ENCODE results near the gene SFTA2. TPM values are rescaled to one million over a fixed set of nuclear protein-coding genes. Genes with fewer than 3 reads are reported as not detected.
A peak's percentile ranks its signal among the peaks of the same experiment; 100 is the strongest.

The SFTA2 gene
- total and polyA plus RNA-seq, 9 of the 15 experiments (the other 6 are each of a cell fraction or from before 2014, with no cell fraction given): not detected

- DNase-seq (ENCODE audit: extremely low read depth in 1 of 4, low spot score in 3 of 4): no peak
- no peaks in the 10 kb centered on the region for H3K9me3 ChIP-seq (replicated peaks; ENCODE audit: control insufficient read depth, insufficient read depth, low read depth, low read length)
- H3K9ac ChIP-seq (ENCODE audit: insufficient read depth in 1 of 2, low read depth in 2 of 2, low read length in 2 of 2): peak overlapping the region in 1 of 2 experiments; percentile 22; a peak in 1 of 4 replicates
- peak overlapping the region; percentile 30; the same call in 1 of the 2 replicates for H2AFZ ChIP-seq (ENCODE audit: low read depth, low read length)
- H3K36me3 ChIP-seq (ENCODE audit: control insufficient read depth, insufficient read depth, low read length): peaks cover 78% of the 10 kb centered on the region
- H3K4me2 ChIP-seq (ENCODE audit: insufficient read depth, low read length): no peak overlapping the region
- ChIA-PET CTCF (ENCODE audit: low intra/inter-chr PET ratio) (interaction anchor here (0.7 to 3.7 kb wide), 8 partner anchors 85 to 433 kb away, joined by 3 to 34 read pairs (median 5); no protein-coding TSS in a partner anchor), POLR2A (interaction anchor here (0.6 to 3.5 kb wide), 16 partner anchors 9 to 616 kb away, joined by 3 to 11 read pairs (median 3); no protein-coding TSS in a partner anchor)
- peaks cover 21 to 32% of the 10 kb centered on the region in 2 experiments for H3K4me1 ChIP-seq (replicated peaks in 1 of 2; ENCODE audit: control insufficient read depth in 2 of 2, insufficient read depth in 2 of 2, low read length in 2 of 2)
- in situ Hi-C loops (cut with MboI): loop anchor here (10.0 kb wide), 1 partner anchor 461 kb away; no protein-coding TSS in a partner anchor
- H3K27ac ChIP-seq (ENCODE audit: extremely low read depth, low read depth, low read length): no peak overlapping the region
- 74% methylated on average over 22 of the region's 31 CpGs for WGBS (ENCODE audit: insufficient coverage, low coverage, missing lambda C conversion rate)
- FAIRE-seq: no peak
- no TSS peak for BruUV-seq (replicated peaks)
- peaks cover 15% of the 10 kb centered on the region for H3K79me2 ChIP-seq (ENCODE audit: control insufficient read depth, insufficient read depth, low read length)
- ATAC-seq: no peak
- intact Hi-C loops (cut with micrococcal nuclease): loop anchor here (1.0 to 2.0 kb wide), 3 partner anchors 37 to 129 kb away; no protein-coding TSS in a partner anchor
- H3K4me3 ChIP-seq: no peak overlapping the region
- no peaks in the 10 kb centered on the region for H4K20me1 ChIP-seq (replicated peaks; ENCODE audit: control insufficient read depth, insufficient read depth, low read length)
- H3K27me3 ChIP-seq (ENCODE audit: control insufficient read depth in 2 of 2, insufficient read depth in 2 of 2, low read length in 2 of 2): no peaks in the 10 kb centered on the region
- H3K9me1 ChIP-seq (ENCODE audit: control insufficient read depth, insufficient read depth, low read length): no peaks in the 10 kb centered on the region
- no peak for TF ChIP-seq BRCA1 (IDR thresholded peaks at IDR 0.05)
- TF ChIP-seq BRCA1 (CRISPR knock-in tag; IDR thresholded peaks at IDR 0.05): no peak
- TF ChIP-seq ZNF395 (CRISPR knock-in tag; IDR thresholded peaks at IDR 0.05): 0 out of 2 replicates have a peak, but pooled peaks have one; percentile 25
- 0 out of 2 replicates have a peak, but pooled peaks have one; percentile 2 for TF ChIP-seq ZNF408 (CRISPR knock-in tag; IDR thresholded peaks at IDR 0.05; ENCODE audit: low read depth)
- TF ChIP-seq THRAP3 (IDR thresholded peaks at IDR 0.05; ENCODE audit: borderline replicate concordance): peak; percentile 77; the same call in 1 of the 2 replicates
- TF ChIP-seq CREBBP (IDR thresholded peaks at IDR 0.05; ENCODE audit: low read depth, low read length): no peak
- TF ChIP-seq CREB5 (CRISPR knock-in tag; IDR thresholded peaks at IDR 0.05): no peak
- TF ChIP-seq RBM34 (IDR thresholded peaks at IDR 0.05; ENCODE audit: borderline replicate concordance, insufficient read depth, low read length): no peak
- TF ChIP-seq MBD1 (CRISPR knock-in tag; IDR thresholded peaks at IDR 0.05): peak; percentile 96
- TF ChIP-seq MLLT1 (IDR thresholded peaks at IDR 0.05): peak in 1 of 2 experiments; percentile 97; a peak in 2 of 4 replicates
- peak; percentile 83 for TF ChIP-seq PRPF4 (IDR thresholded peaks at IDR 0.05; ENCODE audit: insufficient read depth, low read depth, low read length, poor library complexity, severe bottlenecking)
Observed at GRCh38 chr6:30913721-30914075, 18.3 kb downstream of the SFTA2 start.

Data from K562 (cell line).